ENCODE results near the gene ABRACL. TPM values are rescaled to one million over a fixed set of nuclear protein-coding genes. Genes with fewer than 3 reads are reported as not detected.
A peak's percentile ranks its signal among the peaks of the same experiment; 100 is the strongest.
"Not testable (repeated sequence)": the region's sequence is repeated elsewhere in the genome, so short reads cannot be mapped to it uniquely, and the experiment has no call there.

ABRACL gene
- total RNA-seq, 1 experiment from 2014 or later = 22.2 TPM

GRCh38 chr6:139020689-139021088 is 7.9 kb upstream of the ABRACL start:
- H3K27me3 ChIP-seq (ENCODE audit: control insufficient read depth, insufficient read depth, low read length) = no peaks in the 10 kb centered on the region
- no peak for TF ChIP-seq REST (IDR thresholded peaks at IDR 0.05; ENCODE audit: insufficient read depth in 1 of 2, low read depth in 2 of 2, low read length in 1 of 2)
- TF ChIP-seq CTCF (IDR thresholded peaks at IDR 0.05) = no peak
- TF ChIP-seq POLR2AphosphoS5 (IDR thresholded peaks at IDR 0.05; ENCODE audit: low read depth, low read length) = no peak
- TF ChIP-seq TCF7L2 (IDR thresholded peaks at IDR 0.05; ENCODE audit: low read depth, low read length) = no peak
- no peak for TF ChIP-seq SIN3A (IDR thresholded peaks at IDR 0.05; ENCODE audit: borderline replicate concordance, insufficient read depth, low read depth, low read length)

GRCh38 chr6:139025416-139025815 is 3.1 kb upstream of the ABRACL start:
- H3K27me3 ChIP-seq (ENCODE audit: control insufficient read depth, insufficient read depth, low read length); intact Hi-C loops (cut with micrococcal nuclease; ENCODE audit: unreplicated experiment); H3K27ac ChIP-seq (ENCODE audit: low read length); CTCF ChIA-PET; ATAC-seq; BruUV-seq (replicated peaks); H3K9me3 ChIP-seq (ENCODE audit: control insufficient read depth, insufficient read depth, low read depth, low read length); H3K4me3 ChIP-seq (ENCODE audit: low read depth in 2 of 2, low read length in 2 of 2); H3K4me1 ChIP-seq (ENCODE audit: control insufficient read depth, insufficient read depth, low read length); DNase-seq (ENCODE audit: low read depth, low spot score); H3K36me3 ChIP-seq (ENCODE audit: control insufficient read depth, insufficient read depth, low read length); POLR2A ChIA-PET; in situ Hi-C loops (cut with HindIII; ENCODE audit: low pct_unique_long_range_greater_than_20kb, low sequenced_read_pairs): not testable (repeated sequence)

More at GRCh38 chr6:139020689-139021088, 7.9 kb upstream of the ABRACL start:
- ATAC-seq (no peak), DNase-seq (ENCODE audit: low read depth, low spot score) (no peak)
- in situ Hi-C loops (cut with HindIII; ENCODE audit: low pct_unique_long_range_greater_than_20kb, low sequenced_read_pairs) (no loop called here), intact Hi-C loops (cut with micrococcal nuclease; ENCODE audit: unreplicated experiment) (no loop called here)
- no peak overlapping the region for H3K4me3 ChIP-seq (ENCODE audit: low read depth in 2 of 2, low read length in 2 of 2)
- no peaks in the 10 kb centered on the region for H3K9me3 ChIP-seq (ENCODE audit: control insufficient read depth, insufficient read depth, low read depth, low read length)
- BruUV-seq (replicated peaks) = no TSS peak
- no peak overlapping the region for H3K27ac ChIP-seq (ENCODE audit: low read length)
- ChIA-PET POLR2A (no interaction called here), CTCF (no interaction called here)
- no peaks in the 10 kb centered on the region for H3K4me1 ChIP-seq (ENCODE audit: control insufficient read depth, insufficient read depth, low read length)
- no peaks in the 10 kb centered on the region for H3K36me3 ChIP-seq (ENCODE audit: control insufficient read depth, insufficient read depth, low read length)

GRCh38 chr6:139027620-139028182 is 844 bp upstream of the ABRACL start:
- no peaks in the 10 kb centered on the region for H3K9me3 ChIP-seq (ENCODE audit: control insufficient read depth, insufficient read depth, low read depth, low read length)
- in situ Hi-C loops (cut with HindIII; ENCODE audit: low pct_unique_long_range_greater_than_20kb, low sequenced_read_pairs) (no loop called here), intact Hi-C loops (cut with micrococcal nuclease; ENCODE audit: unreplicated experiment) (no loop called here)
- H3K4me3 ChIP-seq (ENCODE audit: low read depth in 2 of 2, low read length in 2 of 2) = peak overlapping the region; percentile 72 to 82
- DNase-seq (ENCODE audit: low read depth, low spot score) = no peak
- TF ChIP-seq REST (IDR thresholded peaks at IDR 0.05; ENCODE audit: insufficient read depth in 1 of 2, low read depth in 2 of 2, low read length in 1 of 2) (no peak), SIN3A (IDR thresholded peaks at IDR 0.05; ENCODE audit: borderline replicate concordance, insufficient read depth, low read depth, low read length) (no peak), POLR2AphosphoS5 (IDR thresholded peaks at IDR 0.05; ENCODE audit: low read depth, low read length) (no peak), CTCF (IDR thresholded peaks at IDR 0.05) (no peak)
- no peak for ATAC-seq
- peak overlapping the region; percentile 76; the same call in 1 of the 2 replicates for H3K27ac ChIP-seq (ENCODE audit: low read length)
- ChIA-PET CTCF (no interaction called here), POLR2A (no interaction called here)
- H3K36me3 ChIP-seq (ENCODE audit: control insufficient read depth, insufficient read depth, low read length) = no peaks in the 10 kb centered on the region; the same call in 1 of the 2 replicates
- H3K4me1 ChIP-seq (ENCODE audit: control insufficient read depth, insufficient read depth, low read length) = peaks cover 9% of the 10 kb centered on the region
- no peaks in the 10 kb centered on the region; the same call in 1 of the 2 replicates for H3K27me3 ChIP-seq (ENCODE audit: control insufficient read depth, insufficient read depth, low read length)
- BruUV-seq (replicated peaks) = no TSS peak

Measured in Panc1 (cell line).